Neural progenitor cell (in vitro differentiated cells): Measurements from ENCODE around the gene FBXW2. TPM values are rescaled to one million over a fixed set of nuclear protein-coding genes. Genes with fewer than 3 reads are reported as not detected.
"Not testable (repeated sequence)": the region's sequence is repeated elsewhere in the genome, so short reads cannot be mapped to it uniquely, and the experiment has no call there.

Experiments used
- DNase-seq: peaks from one replicate; pipeline ENCODE4 v3.0.0-alpha.2; 2016; ENCODE audit warnings: low spot score
- H2AFZ ChIP-seq: fragments of 200-600 bp; sonication (generic); replicated peaks from 2 replicates; pipeline ENCODE4 v1.6.1; 2016; ENCODE audit warnings: antibody characterized with exemption
- H3F3A ChIP-seq: fragments of 200-600 bp; sonication (generic); 2 replicates; pipeline ENCODE4 v1.6.1; 2016; ENCODE audit warnings: antibody characterized with exemption, low read depth
- H3K27ac ChIP-seq: fragments of 200-600 bp; sonication (generic); 2 replicates; pipeline ENCODE4 v1.5.1; 2016; ENCODE audit warnings: mild to moderate bottlenecking
- H3K27me3 ChIP-seq: fragments of 200-600 bp; sonication (generic); 2 replicates; pipeline ENCODE4 v1.6.1; 2016; ENCODE audit warnings: mild to moderate bottlenecking, moderate library complexity
- H3K36me3 ChIP-seq: fragments of 200-600 bp; sonication (generic); 2 replicates; pipeline ENCODE4 v1.5.1; 2016
- H3K4me1 ChIP-seq: fragments of 200-600 bp; sonication (generic); 2 replicates; pipeline ENCODE4 v1.6.1; 2016; ENCODE audit warnings: mixed run types
- H3K4me2 ChIP-seq: fragments of 200-600 bp; sonication (generic); 2 replicates; pipeline ENCODE4 v1.6.1; 2016
- H3K4me3 ChIP-seq: fragments of 200-600 bp; sonication (generic); 2 replicates; pipeline ENCODE4 v1.5.1; 2016
- H3K79me2 ChIP-seq: fragments of 200-600 bp; sonication (generic); 2 replicates; pipeline ENCODE4 v1.6.1; 2016; ENCODE audit warnings: low read depth
- H3K9ac ChIP-seq: fragments of 200-600 bp; sonication (generic); 2 replicates; pipeline ENCODE4 v1.6.1; 2016
- H3K9me3 ChIP-seq: fragments of 200-600 bp; sonication (generic); 2 replicates; pipeline ENCODE4 v1.5.1; 2016; ENCODE audit warnings: low read depth
- H4K20me1 ChIP-seq: fragments of 200-600 bp; sonication (generic); 2 replicates; pipeline ENCODE4 v1.6.1; 2016; ENCODE audit warnings: low read depth
- H3K27ac Mint-ChIP-seq: 3 replicates; pipeline ENCODE4 v1.8.0; 2021; ENCODE audit warnings: mixed read lengths
- H3K27me3 Mint-ChIP-seq: 2 replicates; pipeline ENCODE4 v1.8.0; 2022; ENCODE audit warnings: low read depth, mild to moderate bottlenecking, inconsistent platforms, moderate library complexity, mixed read lengths; ENCODE audit not compliant: insufficient read depth
- H3K36me3 Mint-ChIP-seq: 3 replicates; pipeline ENCODE4 v1.8.0; 2021; ENCODE audit warnings: mixed read lengths
- H3K4me1 Mint-ChIP-seq: 3 replicates; pipeline ENCODE4 v1.8.0; 2021; ENCODE audit warnings: mixed read lengths
- H3K4me3 Mint-ChIP-seq: 3 replicates; pipeline ENCODE4 v1.8.0; 2021; ENCODE audit warnings: mild to moderate bottlenecking, moderate library complexity, mixed read lengths
- H3K9me3 Mint-ChIP-seq: 3 replicates; pipeline ENCODE4 v1.8.0; 2020; ENCODE audit warnings: mixed read lengths
- EZH2 ChIP-seq: fragments of 200-600 bp; sonication (generic); IDR thresholded peaks from 2 replicates; pipeline ENCODE4 v1.6.1; 2017; ENCODE audit warnings: antibody characterized with exemption, mild to moderate bottlenecking, moderate library complexity
- EZH2phosphoT487 ChIP-seq: fragments of 200-600 bp; sonication (generic); IDR thresholded peaks from 2 replicates; pipeline ENCODE4 v1.6.1; 2017; ENCODE audit warnings: antibody characterized with exemption
- total RNA-seq: library from RNA; depleted of rRNA; stranded (reverse); fragments of >200 nt; gene quantifications from 2 replicates; pipeline ENCODE4 v1.2.3, GENCODE V29; 2015; ENCODE audit warnings: low replicate concordance
- TF ChIP-seq, protein P1 (sequence below): fragments of 200-600 bp; sonication (generic); IDR thresholded peaks from 2 replicates; pipeline ENCODE4 v1.5.1; 2017; ENCODE audit warnings: antibody characterized with exemption, mild to moderate bottlenecking

Gene FBXW2
- total RNA-seq, 1 donor from 2014 or later = 32.7 TPM

DNA sequence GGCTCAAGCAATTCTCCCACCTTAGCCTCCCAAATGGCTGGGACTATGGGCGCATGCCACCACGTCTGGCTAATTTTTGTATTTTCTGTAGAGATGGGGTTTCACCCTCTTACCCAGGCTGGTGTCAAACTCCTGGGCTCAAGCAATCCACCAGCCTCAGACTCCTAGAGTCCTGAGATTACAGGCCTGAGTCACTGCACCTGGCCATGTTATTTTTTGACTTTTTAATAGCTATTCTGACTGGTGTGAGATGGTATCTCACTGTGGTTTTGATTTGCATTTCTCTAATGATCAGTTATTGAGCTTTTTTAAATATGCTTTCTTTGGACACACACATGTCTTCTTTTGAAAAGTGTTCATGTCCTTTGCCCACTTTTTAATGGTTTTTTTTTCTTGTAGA is 38.2 kb downstream of the FBXW2 start:
- H3K4me3 ChIP-seq = no peak overlapping the region
- no peaks in the 10 kb centered on the region for H3K4me1 Mint-ChIP-seq
- H3K9ac ChIP-seq = no peak overlapping the region
- H3K36me3 Mint-ChIP-seq = no peaks in the 10 kb centered on the region
- H3K27ac Mint-ChIP-seq = no peak overlapping the region
- TF ChIP-seq, protein P1, sequence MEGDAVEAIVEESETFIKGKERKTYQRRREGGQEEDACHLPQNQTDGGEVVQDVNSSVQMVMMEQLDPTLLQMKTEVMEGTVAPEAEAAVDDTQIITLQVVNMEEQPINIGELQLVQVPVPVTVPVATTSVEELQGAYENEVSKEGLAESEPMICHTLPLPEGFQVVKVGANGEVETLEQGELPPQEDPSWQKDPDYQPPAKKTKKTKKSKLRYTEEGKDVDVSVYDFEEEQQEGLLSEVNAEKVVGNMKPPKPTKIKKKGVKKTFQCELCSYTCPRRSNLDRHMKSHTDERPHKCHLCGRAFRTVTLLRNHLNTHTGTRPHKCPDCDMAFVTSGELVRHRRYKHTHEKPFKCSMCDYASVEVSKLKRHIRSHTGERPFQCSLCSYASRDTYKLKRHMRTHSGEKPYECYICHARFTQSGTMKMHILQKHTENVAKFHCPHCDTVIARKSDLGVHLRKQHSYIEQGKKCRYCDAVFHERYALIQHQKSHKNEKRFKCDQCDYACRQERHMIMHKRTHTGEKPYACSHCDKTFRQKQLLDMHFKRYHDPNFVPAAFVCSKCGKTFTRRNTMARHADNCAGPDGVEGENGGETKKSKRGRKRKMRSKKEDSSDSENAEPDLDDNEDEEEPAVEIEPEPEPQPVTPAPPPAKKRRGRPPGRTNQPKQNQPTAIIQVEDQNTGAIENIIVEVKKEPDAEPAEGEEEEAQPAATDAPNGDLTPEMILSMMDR = no peak
- TF ChIP-seq EZH2phosphoT487 (no peak), EZH2 (no peak)
- H3K79me2 ChIP-seq = no peaks in the 10 kb centered on the region
- peaks cover 8% of the 10 kb centered on the region for H3F3A ChIP-seq
- H3K27me3 ChIP-seq = no peaks in the 10 kb centered on the region
- no peaks in the 10 kb centered on the region for H3K9me3 ChIP-seq
- H3K27me3 Mint-ChIP-seq = no peaks in the 10 kb centered on the region
- H3K27ac ChIP-seq = no peak overlapping the region
- H3K9me3 Mint-ChIP-seq = no peaks in the 10 kb centered on the region
- H4K20me1 ChIP-seq = no peaks in the 10 kb centered on the region
- DNase-seq = no peak
- H3K4me3 Mint-ChIP-seq = no peak overlapping the region
- no peaks in the 10 kb centered on the region for H3K4me1 ChIP-seq
- no peak overlapping the region for H2AFZ ChIP-seq
- H3K36me3 ChIP-seq = peaks cover 9% of the 10 kb centered on the region
- no peak overlapping the region for H3K4me2 ChIP-seq

DNA sequence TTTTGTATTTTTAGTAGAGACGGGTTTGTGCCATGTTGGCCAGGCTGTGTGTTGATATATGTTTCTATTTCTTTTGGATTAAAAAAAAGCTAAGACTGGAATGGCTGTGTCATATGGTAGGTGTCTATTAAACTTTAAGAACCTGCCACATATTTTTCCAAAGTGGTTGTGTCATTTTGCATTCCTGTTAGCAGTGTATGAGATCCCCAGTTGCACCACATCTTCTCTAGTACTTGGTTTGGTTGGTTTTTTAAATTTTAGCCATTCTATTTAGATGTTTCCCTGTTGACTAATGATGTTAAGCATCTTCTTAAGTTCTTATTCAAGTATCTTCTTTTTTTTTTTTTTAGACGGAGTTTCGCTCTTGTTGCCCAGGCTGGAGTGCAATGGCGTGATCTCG is 42.8 kb downstream of the FBXW2 start:
- Histone ChIP-seq H3K27me3 (no peaks in the 10 kb centered on the region), H3F3A (no peaks in the 10 kb centered on the region), H3K79me2 (no peaks in the 10 kb centered on the region), H3K4me2 (no peak overlapping the region), H3K27ac (no peak overlapping the region), H4K20me1 (no peaks in the 10 kb centered on the region), H3K36me3 (no peaks in the 10 kb centered on the region), H3K4me3 (no peak overlapping the region), H2AFZ (no peak overlapping the region), H3K9me3 (no peaks in the 10 kb centered on the region), H3K4me1 (peaks cover 3% of the 10 kb centered on the region), H3K9ac (no peak overlapping the region)
- H3K27ac Mint-ChIP-seq = no peak overlapping the region
- no peak for TF ChIP-seq EZH2
- TF ChIP-seq, protein P1 = no peak
- no peak for TF ChIP-seq EZH2phosphoT487
- H3K9me3 Mint-ChIP-seq = peaks cover 12% of the 10 kb centered on the region
- no peak overlapping the region for H3K4me3 Mint-ChIP-seq
- H3K36me3 Mint-ChIP-seq = peaks cover 4% of the 10 kb centered on the region
- no peak for DNase-seq
- peaks cover 3% of the 10 kb centered on the region for H3K27me3 Mint-ChIP-seq
- H3K4me1 Mint-ChIP-seq = peaks cover 8% of the 10 kb centered on the region

DNA sequence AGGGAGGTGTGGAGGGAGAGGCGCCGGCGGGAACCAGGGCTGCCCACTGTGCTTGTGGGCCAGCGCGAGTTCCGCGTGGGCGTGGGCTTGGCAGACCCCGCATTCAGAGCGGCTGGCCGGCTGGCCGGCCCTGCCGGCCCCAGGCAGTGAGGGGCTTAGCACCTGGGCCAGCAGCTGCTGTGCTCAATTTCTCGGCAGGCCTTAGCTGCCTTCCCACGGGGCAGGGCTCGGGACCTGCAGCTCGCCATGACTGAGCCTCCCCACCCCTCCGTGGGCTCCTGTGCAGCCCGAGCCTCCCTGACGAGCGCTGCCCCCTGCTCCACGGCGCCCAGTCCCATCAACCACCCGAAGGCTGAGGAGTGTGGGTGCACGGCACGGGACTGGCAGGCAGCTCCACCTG is 46.9 kb downstream of the FBXW2 start:
- H3K4me1 ChIP-seq, H3K27ac Mint-ChIP-seq, H3K27ac ChIP-seq, H3K9me3 ChIP-seq, H3K36me3 Mint-ChIP-seq, H3K36me3 ChIP-seq, DNase-seq, H2AFZ ChIP-seq, H3K27me3 Mint-ChIP-seq, H3K9ac ChIP-seq, H3K79me2 ChIP-seq, H3K4me3 Mint-ChIP-seq, H3K4me3 ChIP-seq, H3K4me2 ChIP-seq, H3F3A ChIP-seq, H4K20me1 ChIP-seq, H3K4me1 Mint-ChIP-seq, H3K27me3 ChIP-seq: not testable (repeated sequence)
- peaks cover 15% of the 10 kb centered on the region for H3K9me3 Mint-ChIP-seq

DNA sequence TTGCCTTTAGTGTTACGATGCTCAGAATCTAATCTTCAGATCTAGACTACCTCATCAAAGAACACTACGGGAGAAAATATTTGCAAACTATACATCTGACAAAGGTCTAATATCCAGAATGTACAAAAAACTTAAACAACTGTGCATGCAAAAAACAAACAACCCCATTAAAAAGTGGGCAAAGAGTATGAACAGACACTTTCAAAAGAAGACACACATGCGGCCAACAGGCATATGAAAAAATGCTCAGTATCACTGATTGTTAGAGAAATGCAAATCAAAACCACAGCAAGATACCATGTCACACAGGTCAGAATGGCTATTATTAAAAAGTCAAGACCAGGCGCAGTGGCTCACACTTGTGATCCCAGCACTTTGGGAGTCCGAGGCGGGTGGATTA is 47.9 kb downstream of the FBXW2 start:
- peaks cover 15% of the 10 kb centered on the region for H3K9me3 Mint-ChIP-seq
- no peak overlapping the region for H3K27ac ChIP-seq
- H3K79me2 ChIP-seq = no peaks in the 10 kb centered on the region
- peaks cover 3% of the 10 kb centered on the region for H3K4me1 ChIP-seq
- no peak overlapping the region for H3K4me2 ChIP-seq
- no peaks in the 10 kb centered on the region for H3F3A ChIP-seq
- H3K4me1 Mint-ChIP-seq = peaks cover 8% of the 10 kb centered on the region
- H3K27ac Mint-ChIP-seq = no peak overlapping the region
- no peak for TF ChIP-seq EZH2
- TF ChIP-seq, protein P1 = no peak
- TF ChIP-seq EZH2phosphoT487 = no peak
- no peak overlapping the region for H3K9ac ChIP-seq
- no peak overlapping the region for H2AFZ ChIP-seq
- no peaks in the 10 kb centered on the region for H3K36me3 ChIP-seq
- no peak overlapping the region for H3K4me3 ChIP-seq
- DNase-seq = no peak
- H3K27me3 Mint-ChIP-seq = peaks cover 3% of the 10 kb centered on the region
- H3K36me3 Mint-ChIP-seq = peaks cover 4% of the 10 kb centered on the region
- no peaks in the 10 kb centered on the region for H3K9me3 ChIP-seq
- H4K20me1 ChIP-seq = no peaks in the 10 kb centered on the region
- H3K27me3 ChIP-seq = no peaks in the 10 kb centered on the region
- H3K4me3 Mint-ChIP-seq = no peak overlapping the region
